Mucosa of descending colon (tissue), 3 donors: ENCODE measurements around the gene PTMA. TPM values are rescaled to one million over a fixed set of nuclear protein-coding genes. Genes with fewer than 3 reads are reported as not detected.
A peak's percentile ranks its signal among the peaks of the same experiment; 100 is the strongest.
"Not testable (repeated sequence)": the region's sequence is repeated elsewhere in the genome, so short reads cannot be mapped to it uniquely, and the experiment has no call there.

ENCODE experiments used
- ATAC-seq: fragments of 200-7000 bp; cut with Tn5 transposase; one replicate; pipeline ENCODE4 v1.9.1; 2020; ENCODE audit warnings: mild to moderate bottlenecking, moderate library complexity
- DNase-seq, 3 donors: peaks; one replicate each; pipeline ENCODE4 v3.0.0-alpha.2; 2020
- H3K36me3 ChIP-seq: fragments of 200-600 bp; one replicate; pipeline ENCODE4 v1.8.0; 2021; ENCODE audit warnings: low read depth, mild to moderate bottlenecking
- H3K4me1 ChIP-seq: fragments of 200-600 bp; one replicate; pipeline ENCODE4 v1.8.0; 2021; ENCODE audit warnings: low read depth, mild to moderate bottlenecking
- H3K4me3 ChIP-seq: fragments of 200-600 bp; one replicate; pipeline ENCODE4 v1.8.0; 2021; ENCODE audit warnings: mild to moderate bottlenecking
- H3K9me3 ChIP-seq: fragments of 200-600 bp; one replicate; pipeline ENCODE4 v1.8.0; 2021; ENCODE audit warnings: mild to moderate bottlenecking
- intact Hi-C, 2 donors: fragments of 100-400 bp; cut with DNase I in 1 of 2; cut with micrococcal nuclease in 1 of 2; formaldehyde crosslinking; loops; one replicate each; pipeline versions ENCODE4 v1.11.0 to v1.11.1; 2022; cut with DNase I, micrococcal nuclease
- total RNA-seq, 3 donors: library from RNA; stranded (reverse); fragmentation: NEBNext Ultra II Directional in 2 of 3; extraction: Animal tissue kit (Norgen Biotek cat#: 25700) in 2 of 3; gene quantifications; one replicate each; pipeline versions ENCODE4 v1.2.1 to v1.2.4, GENCODE V29; 2021 to 2023
- TF ChIP-seq, protein P1 (sequence below): fragments of 200-600 bp; IDR thresholded peaks from one replicate; pipeline ENCODE4 v1.8.0; 2022; ENCODE audit warnings: antibody characterized with exemption, mild to moderate bottlenecking
- donor health status: DM: no; HTN: no; CAD: no; lungs with moderate emphysema.
- donor health status: DM: no; HTN: no; CAD: no.
- donor health status: DM: no; HTN: yes; CAD: no.

Gene PTMA
- total RNA-seq, 3 donors from 2014 or later = 838 to 1,158 (median 963) TPM

DNA sequence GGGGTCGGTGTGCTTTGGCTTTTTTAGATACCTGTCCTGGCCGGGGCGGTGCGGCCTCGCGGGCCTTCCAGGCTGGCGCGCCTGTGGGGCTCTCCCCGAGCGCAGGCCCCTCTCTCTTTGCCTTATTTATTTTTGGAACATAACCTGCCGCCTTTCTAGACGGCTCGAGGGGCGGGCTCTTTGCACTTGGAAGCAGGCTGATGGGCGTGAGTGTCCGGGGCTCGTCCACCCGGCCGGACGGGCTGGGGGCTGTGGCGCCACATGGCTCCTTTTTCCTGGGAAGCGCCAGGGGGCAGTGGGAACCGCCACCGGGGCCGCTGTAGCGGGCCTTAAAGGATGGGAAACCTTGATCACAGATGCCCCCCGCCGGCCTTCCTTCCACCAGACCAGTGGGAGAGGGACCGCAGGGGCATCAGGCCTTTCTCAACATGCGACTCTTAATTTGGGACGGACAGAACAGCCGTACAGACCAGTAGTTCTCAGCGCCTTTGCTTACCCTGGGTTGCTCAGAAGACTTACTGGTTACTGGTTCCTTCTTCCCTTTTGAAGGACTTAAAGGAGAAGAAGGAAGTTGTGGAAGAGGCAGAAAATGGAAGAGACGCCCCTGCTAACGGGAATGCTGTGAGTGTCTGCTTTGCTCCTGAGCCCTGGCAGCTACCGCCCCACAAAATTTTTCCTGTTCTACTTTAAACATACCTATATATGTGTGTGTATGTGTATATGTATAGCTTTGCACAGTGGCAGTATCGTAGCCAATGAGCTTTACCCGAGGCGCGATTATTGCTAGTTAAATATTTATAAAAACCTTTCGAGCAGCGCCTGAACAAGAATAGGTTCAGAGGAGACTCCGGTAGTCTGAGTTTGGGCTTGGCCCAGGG is 2.7 kb downstream of the PTMA start:
- peaks cover 5% of the 10 kb centered on the region for H3K36me3 ChIP-seq
- peak overlapping the region; percentile 100 for H3K4me3 ChIP-seq
- H3K4me1 ChIP-seq = peaks cover 28% of the 10 kb centered on the region
- no peaks in the 10 kb centered on the region for H3K9me3 ChIP-seq
- intact Hi-C loops = loop anchor here in 1 of 2 donors (2.0 kb wide), 1 partner anchor 98 kb away; no protein-coding TSS in a partner anchor
- DNase-seq = peak; percentile 67 to 74 (median 69)
- no peak for ATAC-seq
- TF ChIP-seq, protein P1, sequence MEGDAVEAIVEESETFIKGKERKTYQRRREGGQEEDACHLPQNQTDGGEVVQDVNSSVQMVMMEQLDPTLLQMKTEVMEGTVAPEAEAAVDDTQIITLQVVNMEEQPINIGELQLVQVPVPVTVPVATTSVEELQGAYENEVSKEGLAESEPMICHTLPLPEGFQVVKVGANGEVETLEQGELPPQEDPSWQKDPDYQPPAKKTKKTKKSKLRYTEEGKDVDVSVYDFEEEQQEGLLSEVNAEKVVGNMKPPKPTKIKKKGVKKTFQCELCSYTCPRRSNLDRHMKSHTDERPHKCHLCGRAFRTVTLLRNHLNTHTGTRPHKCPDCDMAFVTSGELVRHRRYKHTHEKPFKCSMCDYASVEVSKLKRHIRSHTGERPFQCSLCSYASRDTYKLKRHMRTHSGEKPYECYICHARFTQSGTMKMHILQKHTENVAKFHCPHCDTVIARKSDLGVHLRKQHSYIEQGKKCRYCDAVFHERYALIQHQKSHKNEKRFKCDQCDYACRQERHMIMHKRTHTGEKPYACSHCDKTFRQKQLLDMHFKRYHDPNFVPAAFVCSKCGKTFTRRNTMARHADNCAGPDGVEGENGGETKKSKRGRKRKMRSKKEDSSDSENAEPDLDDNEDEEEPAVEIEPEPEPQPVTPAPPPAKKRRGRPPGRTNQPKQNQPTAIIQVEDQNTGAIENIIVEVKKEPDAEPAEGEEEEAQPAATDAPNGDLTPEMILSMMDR = no peak

DNA sequence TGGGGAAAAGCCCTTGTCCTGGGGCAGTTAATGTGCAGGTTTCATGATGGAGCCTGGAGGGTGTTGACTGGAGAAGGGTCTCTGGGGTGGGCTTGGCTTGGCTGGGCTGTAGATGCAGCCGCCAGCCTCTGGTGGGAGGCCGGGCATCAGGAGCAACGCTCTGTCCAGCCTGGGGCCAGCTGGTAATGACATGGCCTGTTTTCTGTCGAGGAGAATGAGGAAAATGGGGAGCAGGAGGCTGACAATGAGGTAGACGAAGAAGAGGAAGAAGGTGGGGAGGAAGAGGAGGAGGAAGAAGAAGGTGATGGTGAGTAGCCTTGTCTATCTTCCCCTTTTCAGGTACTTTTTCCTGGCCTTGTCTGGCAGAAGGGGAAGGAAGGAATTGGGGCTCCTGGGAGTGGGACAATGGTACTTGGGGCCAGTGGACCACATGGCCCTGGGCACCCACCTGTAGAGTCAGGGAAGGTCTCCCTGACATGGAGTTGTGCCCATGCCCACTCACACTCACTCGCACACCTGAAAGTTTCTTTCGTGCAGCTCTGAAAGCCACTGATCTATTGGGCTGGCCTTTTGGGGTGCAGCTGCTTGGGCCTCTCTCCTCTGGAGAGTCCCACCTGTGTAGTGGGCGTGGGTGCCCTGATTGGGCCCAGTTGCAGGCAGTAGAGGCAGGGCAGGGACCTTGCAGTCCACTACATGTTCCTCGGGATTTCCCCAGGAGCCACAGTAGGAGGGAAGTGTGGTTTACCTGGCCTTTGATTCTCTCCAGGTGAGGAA is 3.5 kb downstream of the PTMA start:
- H3K9me3 ChIP-seq = no peaks in the 10 kb centered on the region
- peaks cover 28% of the 10 kb centered on the region for H3K4me1 ChIP-seq
- TF ChIP-seq, protein P1 = no peak
- H3K36me3 ChIP-seq = peaks cover 5% of the 10 kb centered on the region
- intact Hi-C loops = loop anchor here in 1 of 2 donors (2.0 kb wide), 1 partner anchor 99 kb away; no protein-coding TSS in a partner anchor
- ATAC-seq (no peak), DNase-seq (peak in 2 of 3 donors; percentile 53 to 57)
- no peak overlapping the region for H3K4me3 ChIP-seq

DNA sequence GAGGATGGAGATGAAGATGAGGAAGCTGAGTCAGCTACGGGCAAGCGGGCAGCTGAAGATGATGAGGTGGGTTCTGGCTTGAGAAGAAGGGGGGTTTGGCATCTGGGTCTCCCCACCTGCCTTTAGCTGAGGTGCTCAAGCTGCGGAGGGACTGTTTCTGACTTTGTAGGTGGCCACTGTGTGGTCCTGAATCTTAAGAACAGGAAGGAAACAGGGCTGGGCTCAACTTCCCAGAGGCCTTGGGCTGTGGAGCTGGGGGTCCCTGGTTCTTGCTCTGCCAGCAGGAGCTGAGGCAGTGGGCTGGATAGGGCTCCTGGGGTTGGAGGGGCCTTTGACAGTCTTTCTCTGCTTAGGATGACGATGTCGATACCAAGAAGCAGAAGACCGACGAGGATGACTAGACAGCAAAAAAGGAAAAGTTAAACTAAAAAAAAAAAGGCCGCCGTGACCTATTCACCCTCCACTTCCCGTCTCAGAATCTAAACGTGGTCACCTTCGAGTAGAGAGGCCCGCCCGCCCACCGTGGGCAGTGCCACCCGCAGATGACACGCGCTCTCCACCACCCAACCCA is 4.2 kb downstream of the PTMA start:
- not testable (repeated sequence) for H3K4me3 ChIP-seq, ATAC-seq, H3K36me3 ChIP-seq, H3K9me3 ChIP-seq
- peaks cover 26% of the 10 kb centered on the region for H3K4me1 ChIP-seq
- intact Hi-C loops = loop anchor here in 1 of 2 donors (1.0 kb wide), 1 partner anchor 35 kb away; no protein-coding TSS in a partner anchor
- peak in 1 of 3 donors; percentile 56 for DNase-seq

DNA sequence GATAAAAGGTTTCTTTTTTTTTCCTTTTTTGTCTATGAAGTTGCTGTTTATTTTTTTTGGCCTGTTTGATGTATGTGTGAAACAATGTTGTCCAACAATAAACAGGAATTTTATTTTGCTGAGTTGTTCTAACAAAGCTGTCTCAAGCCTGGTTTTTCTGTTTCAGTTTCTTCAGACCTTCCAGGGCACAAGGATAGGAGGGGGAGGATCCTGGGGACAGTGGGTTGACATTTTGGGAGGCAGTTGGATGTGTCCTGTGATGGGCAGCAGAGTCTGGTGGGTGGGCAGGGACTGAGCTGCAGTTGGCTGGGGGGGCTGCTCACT is 5.0 kb downstream of the PTMA start:
- intact Hi-C loops = loop anchor here in 1 of 2 donors (1.0 kb wide), 1 partner anchor 36 kb away; no protein-coding TSS in a partner anchor
- H3K4me3 ChIP-seq, H3K9me3 ChIP-seq, H3K36me3 ChIP-seq, DNase-seq, ATAC-seq: not testable (repeated sequence)
- H3K4me1 ChIP-seq = peaks cover 26% of the 10 kb centered on the region

DNA sequence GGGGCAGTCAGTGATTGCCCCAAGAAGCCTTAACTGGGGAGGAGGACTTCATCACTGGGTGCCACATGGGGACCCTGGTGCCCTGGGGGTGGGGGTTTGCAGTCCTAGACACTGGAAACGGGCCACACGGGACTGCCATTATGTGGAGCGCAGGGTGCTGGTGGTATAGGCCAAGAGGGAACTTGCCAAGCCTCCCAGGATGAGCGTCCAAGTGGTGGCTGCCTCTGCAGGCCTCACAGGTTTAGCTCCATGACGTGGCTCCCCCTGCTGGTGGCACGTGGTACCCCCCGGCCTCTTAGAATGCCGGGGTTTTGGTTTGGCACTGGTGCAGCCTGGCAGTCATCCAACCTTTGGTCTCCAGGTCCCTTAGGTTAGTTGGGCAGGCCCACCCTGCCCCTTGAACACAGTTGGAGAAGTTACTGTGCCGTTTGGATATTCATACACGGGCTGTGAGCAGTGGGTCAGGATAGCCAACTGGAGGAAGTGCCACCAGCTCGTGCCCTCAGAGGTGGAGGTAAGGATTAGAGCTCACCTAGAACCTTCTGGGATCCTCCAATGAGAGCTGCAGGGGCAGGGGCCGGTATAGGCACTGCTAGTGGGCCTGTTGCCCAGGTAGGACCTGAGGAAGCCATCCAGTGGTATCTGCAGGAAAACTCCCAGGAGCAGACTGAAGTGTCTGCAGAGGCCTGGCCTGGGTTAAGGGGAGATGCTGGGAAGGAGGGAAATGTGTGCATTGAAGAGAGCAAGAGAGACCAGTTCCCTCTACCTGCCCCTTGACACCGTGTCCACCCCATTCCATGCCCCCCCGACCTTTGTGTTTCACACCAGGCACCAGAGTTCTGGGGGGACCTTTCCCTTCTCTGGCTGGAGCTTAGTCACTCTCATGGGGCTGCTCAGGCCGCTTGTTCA is 5.7 kb downstream of the PTMA start:
- TF ChIP-seq, protein P1 = peak; percentile 94
- Histone ChIP-seq H3K36me3 (no peaks in the 10 kb centered on the region), H3K4me1 (peaks cover 26% of the 10 kb centered on the region), H3K9me3 (no peaks in the 10 kb centered on the region), H3K4me3 (no peak overlapping the region)
- DNase-seq = peak; percentile 91 to 96 (median 93)
- intact Hi-C loops = loop anchor here (1.0 to 2.0 kb wide), 2 partner anchors 37 kb away; no protein-coding TSS in a partner anchor
- peak; percentile 61 for ATAC-seq
